NCI-H2227 (cell line): Measurements from ENCODE around the gene FAM76A.
"Not testable (repeated sequence)": the region's sequence is repeated elsewhere in the genome, so short reads cannot be mapped to it uniquely, and the experiment has no call there.

Experiments
- DNase-seq: peaks from one replicate; lab custom pipeline; 2025; ENCODE audit not compliant: unreplicated experiment; lab: John Stamatoyannopoulos, UW

FAM76A gene

GRCh38 chr1:27774654-27775053 is 48.9 kb downstream of the FAM76A start:
- no peak for DNase-seq

- not testable (repeated sequence) for DNase-seq
Measured at GRCh38 chr1:27775336-27775735, 49.6 kb downstream of the FAM76A start.

GRCh38 chr1:27776276-27776675 is 50.5 kb downstream of the FAM76A start:
- DNase-seq: not testable (repeated sequence)

GRCh38 chr1:27778056-27778455 is 52.3 kb downstream of the FAM76A start:
- DNase-seq: no peak

- no peak for DNase-seq
Measured at GRCh38 chr1:27779122-27779521, 53.4 kb downstream of the FAM76A start.

GRCh38 chr1:27782950-27783349 is 57.2 kb downstream of the FAM76A start:
- no peak for DNase-seq

- DNase-seq: no peak
Measured at GRCh38 chr1:27784700-27785099, 58.9 kb downstream of the FAM76A start.

GRCh38 chr1:27785781-27786455 is 60.2 kb downstream of the FAM76A start:
- no peak for DNase-seq

GRCh38 chr1:27787895-27788294 is 62.1 kb downstream of the FAM76A start:
- no peak for DNase-seq

- DNase-seq: peak; percentile 65
Measured at GRCh38 chr1:27789540-27790041, 63.8 kb downstream of the FAM76A start.

- DNase-seq: not testable (repeated sequence)
Measured at GRCh38 chr1:27790270-27790669, 64.5 kb downstream of the FAM76A start.

GRCh38 chr1:27795601-27796000 is 69.8 kb downstream of the FAM76A start:
- DNase-seq: no peak

- no peak for DNase-seq
Measured at GRCh38 chr1:27804791-27805190, 79.0 kb downstream of the FAM76A start.

GRCh38 chr1:27806758-27807157 is 81.0 kb downstream of the FAM76A start:
- no peak for DNase-seq

GRCh38 chr1:27807385-27807784 is 81.6 kb downstream of the FAM76A start:
- no peak for DNase-seq

- not testable (repeated sequence) for DNase-seq
Measured at GRCh38 chr1:27808131-27808530, 82.4 kb downstream of the FAM76A start.

- no peak for DNase-seq
Measured at GRCh38 chr1:27809883-27810282, 84.1 kb downstream of the FAM76A start.

- DNase-seq: no peak
Measured at GRCh38 chr1:27811741-27812500, 86.2 kb downstream of the FAM76A start.
